Activated naive CD4-positive, alpha-beta T cell (primary cell): ENCODE results near the gene CXCL3.

Experiments used
- DNase-seq, 4 experiments: peaks; one replicate each; lab custom pipeline; 2025; lab: John Stamatoyannopoulos, UW

Gene CXCL3

GRCh38 chr4:74014332-74014731, 24.2 kb downstream of the CXCL3 start:
- DNase-seq, result no peak

DNA sequence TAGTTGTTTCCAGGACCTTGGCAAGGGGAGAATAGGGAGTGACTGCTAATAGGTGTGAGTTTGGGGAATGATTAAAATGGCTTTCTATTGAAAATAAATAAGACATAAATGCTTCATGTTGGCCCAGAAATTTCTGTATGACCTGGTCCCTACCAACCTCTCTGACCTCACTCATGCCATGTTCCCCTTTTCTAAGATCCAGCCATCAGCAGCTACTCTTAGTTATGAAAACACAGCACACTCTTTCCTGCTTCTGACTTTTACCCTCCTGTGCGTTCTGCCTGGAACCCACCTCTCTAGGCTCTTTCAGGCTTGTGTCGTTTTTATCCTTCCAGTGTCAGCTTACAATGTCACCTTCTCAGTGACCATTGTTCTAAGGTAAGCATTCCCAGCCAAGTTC, 25.2 kb downstream of the CXCL3 start:
- DNase-seq, result no peak

DNA sequence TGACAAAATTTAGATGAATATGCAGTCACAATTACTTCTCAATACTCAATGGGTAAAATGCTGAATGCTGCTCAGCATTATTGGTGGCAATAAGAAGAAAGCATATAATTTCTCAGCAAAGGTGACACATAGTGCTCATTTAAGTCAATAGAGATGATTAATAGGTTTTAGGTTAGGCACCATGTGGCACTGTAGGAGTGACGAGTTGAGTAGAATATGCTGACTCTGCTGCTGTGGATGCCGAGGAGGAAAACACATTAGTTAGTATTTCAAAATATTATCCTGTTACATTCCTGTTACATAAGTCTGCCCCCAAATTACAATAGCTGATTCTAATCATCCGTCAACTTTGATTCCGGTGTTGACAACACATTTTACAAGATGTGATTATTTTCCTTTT, 26.4 kb downstream of the CXCL3 start:
- DNase-seq, result no peak

GRCh38 chr4:74009307-74009706, 29.2 kb downstream of the CXCL3 start:
- no peak for DNase-seq

- DNase-seq, result no peak
Observed at GRCh38 chr4:74006009-74006476, 32.4 kb downstream of the CXCL3 start.

- no peak for DNase-seq
Observed at GRCh38 chr4:74005528-74005927, 33.0 kb downstream of the CXCL3 start.

DNA sequence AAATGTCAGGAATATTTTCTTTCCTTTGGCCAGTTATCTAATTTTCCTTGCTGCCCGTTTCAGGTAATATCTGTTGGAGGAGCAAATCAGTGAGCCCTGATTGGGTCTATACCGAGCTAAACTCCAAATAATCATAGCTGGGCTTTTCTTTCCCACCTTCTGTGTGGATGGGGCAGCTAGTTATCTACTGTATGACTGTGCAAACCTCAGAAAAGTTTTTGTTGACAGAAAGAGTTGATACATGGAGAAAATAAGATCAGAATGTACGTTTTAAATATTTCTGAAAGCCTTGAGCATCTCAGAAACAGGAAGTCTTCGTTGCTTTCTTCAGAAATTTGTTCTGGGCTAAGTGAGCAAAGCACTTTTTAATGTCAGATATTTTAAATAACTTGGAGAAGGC, 33.8 kb downstream of the CXCL3 start:
- no peak for DNase-seq

DNA sequence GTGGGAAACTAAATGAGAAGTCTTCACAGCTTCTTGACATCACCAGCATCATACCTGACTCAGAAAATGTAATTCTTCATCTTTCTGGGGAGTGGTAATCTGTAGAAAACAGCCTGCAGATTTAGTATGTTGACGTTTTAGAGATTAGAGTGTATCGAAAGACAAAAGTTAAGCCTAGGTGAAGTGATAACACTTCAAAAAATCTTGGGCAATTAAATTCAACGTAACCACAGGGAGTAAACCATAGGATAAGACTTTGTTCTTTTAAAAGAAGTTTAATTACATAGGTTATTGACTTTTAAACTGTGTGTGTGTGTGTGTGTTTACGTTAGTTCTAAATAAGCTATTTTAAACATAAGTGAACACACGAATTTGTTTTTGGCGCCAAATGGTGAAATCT, 38.2 kb downstream of the CXCL3 start:
- DNase-seq, result no peak

GRCh38 chr4:73998040-73999011, 40.2 kb downstream of the CXCL3 start, which contains the start of gene CXCL5:
Gene CXCL5, minus strand, starts transcription at chr4:73998677. Its CDS starts 96 bp downstream, at chr4:73998581.
- DNase-seq, result no peak

DNA sequence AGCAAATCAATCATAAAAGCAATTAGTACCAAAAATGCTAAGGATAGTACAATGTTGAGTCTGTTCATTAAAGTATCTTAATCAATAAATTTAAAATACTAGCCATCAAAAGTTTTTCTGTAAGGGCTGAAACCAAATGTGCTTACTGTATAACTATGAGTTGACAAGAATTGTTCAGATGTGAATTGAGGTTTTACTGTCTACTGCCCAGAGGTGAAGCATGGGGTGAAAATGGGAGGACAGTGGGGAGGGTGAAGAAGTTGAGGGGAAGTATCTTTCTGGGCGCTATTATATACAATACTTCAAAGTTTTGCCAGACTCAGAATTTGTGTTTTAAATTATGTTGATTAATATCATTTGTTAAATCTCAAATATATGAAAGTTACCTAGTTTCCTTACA, 46.4 kb downstream of the CXCL3 start:
- no peak for DNase-seq

DNA sequence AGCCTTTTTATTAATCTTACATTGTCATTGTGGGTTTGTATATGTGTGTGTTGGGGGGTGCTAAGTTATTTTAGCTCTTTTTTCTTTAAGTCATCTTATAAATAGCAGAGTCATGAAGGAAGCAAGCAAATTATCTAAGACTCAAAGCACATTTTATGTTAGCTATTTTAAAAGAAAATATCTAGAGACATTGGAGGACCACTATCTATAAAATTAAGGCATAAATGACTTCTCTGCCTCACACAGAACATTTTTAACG, 46.8 kb downstream of the CXCL3 start:
- no peak for DNase-seq

DNA sequence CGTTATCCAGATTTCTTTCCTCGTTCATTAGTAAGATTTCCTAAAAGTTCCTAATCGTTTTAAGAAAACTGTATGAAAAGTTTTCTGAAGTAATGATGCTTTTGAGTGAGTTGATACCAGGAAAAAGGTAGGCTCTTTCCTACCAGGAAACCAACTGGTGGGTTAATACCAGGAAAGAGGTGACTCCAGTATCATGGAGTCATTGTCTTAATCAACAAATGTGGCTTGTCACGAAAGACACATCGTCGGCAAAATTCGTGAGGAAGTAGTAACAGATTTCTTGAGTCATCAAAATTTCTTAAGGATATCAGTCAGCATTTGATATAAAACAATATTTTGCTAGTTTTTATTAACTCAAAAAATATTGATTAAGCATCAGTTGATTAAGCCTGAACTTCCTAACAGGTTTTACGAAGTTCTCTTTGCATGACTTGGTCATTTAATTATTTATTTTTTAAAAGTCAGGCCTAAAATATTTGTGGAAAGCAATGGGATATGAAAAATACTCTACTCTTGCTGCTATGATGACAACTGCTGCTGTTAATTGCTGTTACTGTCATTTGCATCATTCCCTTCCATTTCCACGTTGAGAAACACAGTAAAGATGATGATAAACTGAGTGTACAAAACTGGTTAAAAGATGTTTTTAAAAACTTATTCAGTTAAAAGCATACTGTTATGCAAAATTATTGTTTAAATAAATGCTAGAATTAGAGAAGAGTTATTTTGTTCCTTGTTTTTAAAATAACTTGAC, 47.3 kb downstream of the CXCL3 start:
- no peak for DNase-seq

GRCh38 chr4:73989928-73990327, 48.6 kb downstream of the CXCL3 start:
- DNase-seq, result no peak

GRCh38 chr4:73989031-73989430, 49.5 kb downstream of the CXCL3 start:
- DNase-seq, result no peak

- DNase-seq, result no peak
Observed at GRCh38 chr4:73988061-73988460, 50.4 kb downstream of the CXCL3 start, which contains the start of gene PPBP. Gene PPBP, minus strand, starts transcription at chr4:73988190. Its CDS starts 87 bp downstream, at chr4:73988103.
